Measurements from ENCODE around the gene LAT.

LAT gene

GRCh38 chr16:29030086-29030840 is 45.4 kb downstream of the LAT start:
- Histone ChIP-seq H3K9me3 (ENCODE audit: control insufficient read depth, insufficient read depth, low read length) (no peaks in the 10 kb centered on the region), H3K4me1 (ENCODE audit: insufficient read depth, low read length) (no peaks in the 10 kb centered on the region; the same call in 1 of the 2 replicates), H3K36me3 (ENCODE audit: insufficient read depth, low read length) (no peaks in the 10 kb centered on the region), H3K9ac (ENCODE audit: low read depth, low read length) (no peak overlapping the region)
